GM18505 (cell line): ENCODE measurements around the gene GPS1.

Experiments used
- ATAC-seq: cut with Tn5 transposase; IDR thresholded peaks from one replicate; pipeline ENCODE4 v1.9.1; 2021; ENCODE audit not compliant: unreplicated experiment
- POLR2A ChIP-seq: IDR thresholded peaks from 4 replicates; pipeline ENCODE4 v1.6.1; 2011; ENCODE audit warnings: borderline replicate concordance; ENCODE audit not compliant: insufficient read depth, insufficient read length; ENCODE audit errors: extremely low read depth

Gene GPS1

DNA sequence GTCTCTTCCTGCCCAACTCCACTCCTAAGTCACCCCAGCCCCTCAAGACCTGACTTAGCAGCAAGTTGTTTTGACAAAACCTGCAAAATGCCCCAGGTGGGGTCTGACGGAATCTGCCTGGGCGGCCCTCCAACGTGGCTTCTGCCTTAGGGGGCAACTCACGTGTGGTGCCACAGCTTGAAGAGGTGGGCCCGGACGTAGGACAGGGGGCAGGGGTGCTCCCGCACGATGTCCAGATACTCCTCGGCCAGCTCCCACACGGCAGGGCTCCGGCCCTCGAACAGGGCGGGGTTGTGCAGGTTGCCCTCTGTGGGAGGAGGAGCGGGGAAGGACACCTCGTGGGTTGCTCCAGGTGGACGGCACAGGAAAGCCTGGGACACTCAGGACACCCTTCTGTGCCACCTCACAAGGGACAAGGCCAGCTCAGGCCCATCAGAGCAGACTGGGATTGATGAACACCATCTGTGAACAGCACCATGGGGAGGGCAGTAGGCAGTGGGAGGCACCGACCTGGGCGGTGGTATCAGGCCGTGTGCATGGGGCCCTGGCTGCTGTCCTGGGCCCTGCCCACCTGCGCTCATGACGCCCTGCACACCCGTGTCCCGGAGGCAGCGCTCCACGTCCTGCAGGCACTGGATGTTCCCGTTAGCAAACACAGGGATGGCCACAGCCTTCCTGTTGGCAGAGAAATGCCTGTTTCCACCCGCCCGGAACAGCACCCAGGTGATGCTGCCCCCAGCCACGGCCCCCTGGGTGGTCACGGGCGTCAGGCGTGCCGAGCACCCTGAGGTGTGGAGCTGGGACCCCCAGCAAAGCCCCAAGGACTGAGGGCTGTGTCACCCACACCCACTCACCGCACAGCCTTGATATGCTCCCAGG lies 9.6 kb downstream of the GPS1 start:
- no peak for TF ChIP-seq POLR2A

DNA sequence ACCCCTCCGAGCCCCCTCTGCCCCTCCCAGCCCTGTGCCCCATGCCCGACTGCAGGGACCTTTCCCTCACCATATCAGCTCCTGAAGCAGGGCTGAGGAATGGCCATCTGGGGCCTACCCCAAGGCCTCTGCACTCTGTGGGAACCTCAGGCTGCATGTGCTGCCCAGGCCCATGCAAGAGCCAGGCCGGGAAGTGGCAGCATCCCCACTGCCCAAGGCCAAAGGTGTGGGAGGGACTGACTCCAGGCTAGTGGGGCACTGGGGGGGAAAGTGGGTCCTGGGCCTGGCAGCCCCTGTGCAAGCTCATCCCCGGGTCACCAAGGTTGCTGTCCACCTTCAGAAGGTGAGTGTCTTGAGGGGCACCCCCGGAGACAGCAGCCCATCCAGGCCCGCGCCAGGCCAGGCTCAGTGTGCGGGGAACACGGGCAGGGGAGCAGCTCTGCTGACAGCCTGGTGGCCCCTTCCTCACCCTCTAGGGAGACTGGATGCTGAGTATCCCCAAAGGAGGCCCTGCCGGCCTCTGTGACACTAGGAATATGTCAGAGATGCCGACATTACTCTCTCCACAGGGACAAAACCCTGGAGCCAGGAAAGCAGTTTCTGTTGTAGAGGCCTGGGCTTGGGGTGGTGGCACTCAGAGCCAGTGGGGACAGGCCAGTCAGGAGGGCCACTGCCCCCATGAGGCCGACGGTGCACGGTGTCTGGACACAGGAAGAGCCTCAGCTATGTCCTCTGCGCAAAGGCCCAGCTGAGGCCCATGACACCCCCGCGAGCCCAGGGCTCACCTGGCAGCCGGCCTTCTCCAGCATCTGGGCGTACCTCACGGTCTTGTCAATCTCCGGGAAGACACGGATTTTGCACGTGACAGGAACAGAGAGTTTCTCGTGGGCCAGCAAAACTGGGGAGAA lies 10.6 kb downstream of the GPS1 start:
- TF ChIP-seq POLR2A, result no peak
- no peak for ATAC-seq

More for the DNA sequence above, 9.6 kb downstream of the GPS1 start:
- ATAC-seq, result no peak

DNA sequence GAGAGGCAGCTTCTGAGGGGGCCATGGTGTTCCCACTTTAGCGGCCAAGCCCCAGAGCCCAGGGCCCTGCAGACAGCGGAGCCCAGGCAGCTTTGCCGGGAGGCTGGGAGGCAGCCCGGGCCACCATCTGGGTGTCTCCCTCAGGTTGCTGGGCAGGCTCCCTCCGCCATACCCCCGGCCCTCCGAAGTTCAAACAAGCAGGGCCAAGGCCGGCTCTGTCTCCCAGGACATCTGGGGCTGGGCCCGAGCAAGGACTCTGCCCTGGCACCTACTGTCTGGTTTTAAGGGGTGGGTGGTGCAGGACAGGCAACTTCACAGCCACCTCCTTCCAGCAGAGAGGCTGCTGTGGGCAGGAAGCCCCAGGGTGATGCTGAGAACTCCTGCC lies 11.3 kb downstream of the GPS1 start:
- no peak for ATAC-seq
- no peak for TF ChIP-seq POLR2A

DNA sequence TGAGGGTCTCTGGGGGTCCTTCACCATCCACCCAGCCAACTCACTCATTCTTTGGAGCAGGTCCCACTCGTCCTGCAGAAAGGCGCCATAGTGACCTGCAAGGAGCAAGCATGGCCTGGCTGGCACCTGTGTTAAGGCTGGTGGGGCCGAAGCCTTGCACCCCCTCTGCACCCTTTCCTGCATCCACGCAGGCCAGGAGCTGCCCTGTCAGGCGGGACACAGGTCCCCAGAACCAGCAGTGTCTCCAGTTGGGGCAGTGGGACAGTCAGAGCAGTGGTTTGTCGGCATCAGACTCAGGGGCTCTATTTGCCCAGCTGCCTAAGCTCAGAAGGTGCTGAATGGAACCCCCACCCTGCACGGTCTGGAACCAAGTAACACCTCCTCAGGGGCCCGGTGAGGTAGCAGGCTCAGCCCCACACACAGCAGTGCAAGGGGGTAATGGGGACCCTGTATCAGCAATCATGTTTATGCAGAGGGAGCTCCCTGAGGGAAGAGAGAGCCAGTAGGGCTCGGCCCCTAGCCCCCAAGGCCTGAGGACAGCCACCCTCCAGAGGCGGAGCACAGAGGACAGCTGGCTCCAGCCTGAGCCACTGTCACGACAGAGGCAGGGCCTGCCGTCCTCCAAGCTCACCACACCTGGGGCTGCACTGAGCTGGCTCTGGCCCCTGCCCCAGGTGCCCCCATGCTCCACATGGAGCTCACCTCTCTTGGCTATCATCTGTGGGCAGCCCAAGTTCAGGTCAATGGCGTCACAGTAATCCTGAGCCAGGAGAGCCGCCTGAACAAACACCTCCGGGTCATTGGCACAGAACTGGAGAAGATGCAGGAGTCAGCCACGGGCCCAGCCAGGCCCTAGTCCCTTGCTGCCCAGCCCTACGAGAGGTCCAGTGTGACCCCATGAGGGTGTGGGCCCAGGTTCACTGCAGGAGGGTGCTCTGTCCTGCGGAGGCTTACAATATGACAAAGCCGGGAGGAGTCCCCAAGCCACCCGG lies 12.0 kb downstream of the GPS1 start:
- no peak for ATAC-seq
- TF ChIP-seq POLR2A, result no peak

DNA sequence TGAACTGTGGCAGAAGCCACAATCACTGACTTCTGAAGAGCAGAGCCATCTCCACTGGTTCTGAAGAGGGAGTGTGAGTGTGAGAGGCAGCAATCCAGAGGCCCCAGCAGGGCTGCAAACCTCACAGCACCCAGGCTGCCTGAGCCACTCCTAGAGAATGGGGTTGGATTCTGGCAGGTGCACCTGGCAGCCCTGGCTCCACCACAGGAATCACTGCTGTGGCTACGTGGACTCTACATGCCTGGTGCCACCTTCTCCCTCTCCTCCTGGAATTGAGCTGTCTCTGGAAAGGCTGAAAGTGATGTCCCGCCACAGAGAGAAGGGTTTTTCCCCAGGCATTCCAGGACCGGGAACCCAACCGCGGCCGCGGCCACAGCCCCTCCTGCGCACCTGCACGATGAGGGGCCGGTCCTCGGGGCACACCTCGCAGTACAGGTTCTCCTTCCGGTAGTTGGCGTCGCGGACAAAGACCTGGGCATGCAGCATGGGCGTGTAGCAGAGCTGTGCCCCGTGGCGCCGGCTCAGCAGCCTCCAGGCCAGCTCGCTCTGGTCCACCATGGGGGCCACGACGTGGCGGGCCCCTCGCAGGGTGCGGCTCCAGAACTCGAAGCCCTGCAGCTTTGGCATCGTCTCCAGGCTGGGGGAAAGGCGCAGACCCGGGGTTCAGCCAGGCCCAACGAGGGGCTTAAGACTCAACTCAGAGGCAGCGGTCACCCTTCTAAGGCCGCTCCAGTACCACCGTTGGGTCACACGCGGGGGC lies 12.9 kb downstream of the GPS1 start:
- ATAC-seq, result no peak

DNA sequence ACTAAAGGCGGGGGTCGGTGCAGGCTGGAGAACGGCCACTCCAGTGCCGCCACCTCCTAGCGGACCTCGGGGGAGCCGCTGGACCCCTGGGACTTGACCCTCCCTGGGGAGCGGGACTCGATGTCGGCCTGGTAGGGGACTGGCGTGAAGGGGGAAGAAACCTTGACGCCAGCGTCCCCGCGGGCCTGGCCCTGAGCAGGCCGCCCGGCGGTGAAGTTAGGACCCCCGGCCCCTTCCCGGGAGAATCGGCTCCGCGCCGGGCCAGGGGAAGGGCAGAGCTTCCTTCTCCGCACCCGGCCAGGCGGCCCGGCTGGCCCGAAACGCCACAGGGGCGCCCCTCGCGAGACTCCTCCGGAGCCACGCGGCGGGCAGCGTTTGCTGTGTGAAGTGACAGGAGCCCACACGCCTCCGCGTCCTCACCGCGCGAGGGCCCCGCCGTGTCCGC lies 13.5 kb downstream of the GPS1 start:
- TF ChIP-seq POLR2A, result no peak
- ATAC-seq, result peak; percentile 29

More for the DNA sequence above, 12.9 kb downstream of the GPS1 start:
- peak; percentile 19 for TF ChIP-seq POLR2A

DNA sequence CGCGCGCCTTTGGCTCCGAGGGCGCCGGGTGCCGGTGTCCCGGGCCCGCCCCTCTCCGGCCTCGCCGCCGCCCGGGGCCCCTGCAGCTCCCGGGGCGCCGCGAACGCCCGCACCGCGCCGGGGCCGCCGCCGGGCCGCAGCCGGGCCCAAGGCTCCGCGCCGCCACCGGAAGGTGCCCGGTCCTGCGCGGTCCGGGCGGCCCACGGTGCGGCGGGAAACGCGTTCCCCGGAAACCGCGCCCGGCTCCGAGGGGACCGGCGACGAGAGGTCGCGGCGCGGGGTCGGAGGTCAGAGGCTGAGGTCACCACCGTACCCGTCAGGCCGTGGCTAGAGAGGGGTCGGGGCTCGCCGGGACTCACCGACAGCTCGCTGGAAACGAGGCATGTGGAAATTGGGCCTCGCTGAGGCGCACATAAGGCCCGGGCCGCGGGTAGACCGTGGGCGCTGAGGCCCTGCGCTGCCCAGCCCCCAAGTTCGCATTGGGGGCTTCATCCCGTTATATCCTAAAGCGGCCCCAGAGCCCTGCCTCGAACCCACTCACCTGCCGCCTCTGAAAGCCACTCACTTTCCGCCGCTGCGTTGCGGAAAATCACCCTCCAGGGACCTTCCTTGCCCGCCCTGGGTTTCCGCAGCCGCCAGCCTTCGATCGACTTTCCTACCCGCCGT lies 14.1 kb downstream of the GPS1 start, which contains the start of gene DUS1L:
Gene DUS1L (minus strand): TSS at position 167 of the 666 bp plus-strand sequence. CDS start 745 bp downstream, outside the sequence.
- ATAC-seq, result peak; percentile 54
- peak; percentile 68 for TF ChIP-seq POLR2A

DNA sequence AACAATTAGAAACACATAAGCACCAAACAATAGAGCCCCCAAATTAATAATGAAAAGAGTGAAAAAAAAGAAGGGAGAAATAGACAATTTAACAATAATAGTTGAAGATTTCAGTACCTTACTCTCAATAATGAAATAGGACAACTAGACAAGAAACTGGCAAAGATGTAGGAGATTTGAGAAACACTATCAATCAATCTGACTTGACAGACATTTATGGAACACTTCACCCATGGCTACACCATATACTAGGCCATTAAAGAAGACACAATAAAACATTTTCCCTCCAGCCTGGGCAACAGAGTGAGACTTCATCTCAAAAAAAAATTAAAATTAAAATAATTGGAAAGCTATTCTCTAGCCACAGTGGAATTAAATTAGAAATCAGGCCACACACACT lies 18.9 kb downstream of the GPS1 start:
- no peak for TF ChIP-seq POLR2A
- no peak for ATAC-seq

DNA sequence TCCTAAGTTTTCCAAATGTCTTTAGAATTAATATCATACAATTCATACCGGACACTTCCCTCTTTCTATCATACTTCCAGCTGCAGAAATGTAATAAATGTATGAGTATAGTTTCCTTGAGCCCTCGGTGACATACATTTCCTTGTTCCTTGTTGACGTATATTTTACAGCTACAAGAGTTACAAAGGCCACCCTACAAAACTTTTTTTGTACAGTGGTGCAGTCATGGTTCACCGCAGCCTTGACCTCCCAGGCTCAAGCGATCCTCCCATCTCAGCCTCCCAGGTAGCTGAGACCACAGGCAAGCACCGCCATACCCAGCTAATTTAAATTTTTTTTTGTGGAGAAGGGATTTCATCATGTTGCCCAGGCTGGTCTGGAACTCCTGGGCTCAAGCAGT lies 21.1 kb downstream of the GPS1 start:
- no peak for ATAC-seq

DNA sequence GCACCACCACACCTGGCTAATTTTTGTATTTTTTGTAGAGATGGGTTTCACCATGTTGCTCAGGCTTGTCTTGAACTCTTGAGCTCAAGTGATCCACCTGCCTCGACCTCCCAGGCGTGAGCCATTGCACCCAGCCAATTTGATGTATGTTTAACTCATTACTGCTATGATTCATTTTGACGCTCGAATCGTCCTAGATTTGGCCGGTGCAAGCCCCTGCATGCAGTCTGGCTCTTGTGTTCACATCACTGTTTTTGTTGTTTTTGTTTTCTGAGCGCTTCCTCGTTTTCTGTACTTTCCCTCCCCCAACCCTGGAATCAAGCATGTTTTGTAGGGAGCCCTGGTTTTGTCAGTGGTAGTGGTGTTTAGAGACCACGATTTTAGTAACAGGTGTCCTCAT lies 21.7 kb downstream of the GPS1 start:
- TF ChIP-seq POLR2A, result no peak
- no peak for ATAC-seq

More for the DNA sequence above, 21.1 kb downstream of the GPS1 start:
- TF ChIP-seq POLR2A, result no peak
